GM13976 (cell line): ENCODE results near the gene DISC1.
"Not testable (repeated sequence)": the region's sequence is repeated elsewhere in the genome, so short reads cannot be mapped to it uniquely, and the experiment has no call there.

Source experiments
- DNase-seq: peaks from one replicate; pipeline ENCODE4 v3.0.0; 2012; ENCODE audit warnings: low spot score
- CTCF ChIP-seq: IDR thresholded peaks from 2 replicates; pipeline ENCODE4 v1.5.1; 2012; ENCODE audit warnings: borderline replicate concordance, mild to moderate bottlenecking; ENCODE audit not compliant: insufficient read depth; ENCODE audit errors: extremely low read depth, missing control alignments, control extremely low read depth
- in situ Hi-C: fragments of 300-500 bp; cut with MboI; formaldehyde crosslinking; loops from one replicate; pipeline ENCODE4 v1.12.0; 2022; ENCODE audit warnings: low sequenced_read_pairs, mixed read lengths, inconsistent platforms; ENCODE audit not compliant: unreplicated experiment

The DISC1 gene

GRCh38 chr1:231964961-231965360, 338.4 kb downstream of the DISC1 start:
- in situ Hi-C loops = no loop called here
- no peak for TF ChIP-seq CTCF
- DNase-seq = no peak

- TF ChIP-seq CTCF = no peak
- in situ Hi-C loops = no loop called here
- no peak for DNase-seq
Observed at GRCh38 chr1:231965615-231966014, 339.0 kb downstream of the DISC1 start.

DNA sequence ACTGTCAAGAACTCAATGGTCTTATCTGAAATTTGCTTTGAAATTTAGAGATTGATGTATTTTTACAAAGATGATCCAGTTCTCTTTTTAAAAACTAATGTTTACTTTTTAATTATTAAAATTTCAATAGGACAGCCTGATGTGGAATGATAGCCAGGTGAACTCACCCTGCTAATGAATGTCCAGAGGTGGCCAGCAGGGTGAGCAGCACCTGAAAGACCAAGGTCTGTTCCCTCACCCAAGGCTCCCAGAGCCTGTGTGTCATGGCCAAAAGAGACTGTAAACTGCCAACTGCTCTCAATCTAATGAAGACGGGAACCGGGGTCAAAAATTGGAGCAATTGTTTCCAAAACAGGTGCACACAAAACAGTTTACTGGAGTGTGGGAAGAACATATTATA, 340.4 kb downstream of the DISC1 start:
- in situ Hi-C loops = no loop called here
- TF ChIP-seq CTCF = no peak
- DNase-seq = no peak

GRCh38 chr1:231969076-231969475, 342.5 kb downstream of the DISC1 start:
- in situ Hi-C loops = no loop called here
- TF ChIP-seq CTCF = no peak
- DNase-seq = no peak

DNA sequence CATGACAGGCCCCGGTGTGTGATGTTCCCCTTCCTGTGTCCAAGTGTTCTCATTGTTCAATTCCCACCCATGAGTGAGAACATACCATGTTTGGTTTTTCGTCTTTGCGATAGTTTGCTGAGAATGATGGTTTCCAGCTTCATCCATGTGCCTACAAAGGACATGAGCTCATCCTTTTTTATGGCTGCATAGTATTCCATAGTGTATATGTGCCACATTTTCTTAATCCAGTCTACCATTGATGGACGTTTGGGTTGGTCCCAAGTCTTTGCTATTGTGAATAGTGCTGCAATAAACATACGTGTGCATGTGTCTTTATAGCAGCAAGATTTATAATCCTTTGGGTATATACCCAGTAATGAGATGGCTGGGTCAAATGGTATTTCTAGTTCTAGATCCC, 343.2 kb downstream of the DISC1 start:
- DNase-seq, in situ Hi-C loops: not testable (repeated sequence)

DNA sequence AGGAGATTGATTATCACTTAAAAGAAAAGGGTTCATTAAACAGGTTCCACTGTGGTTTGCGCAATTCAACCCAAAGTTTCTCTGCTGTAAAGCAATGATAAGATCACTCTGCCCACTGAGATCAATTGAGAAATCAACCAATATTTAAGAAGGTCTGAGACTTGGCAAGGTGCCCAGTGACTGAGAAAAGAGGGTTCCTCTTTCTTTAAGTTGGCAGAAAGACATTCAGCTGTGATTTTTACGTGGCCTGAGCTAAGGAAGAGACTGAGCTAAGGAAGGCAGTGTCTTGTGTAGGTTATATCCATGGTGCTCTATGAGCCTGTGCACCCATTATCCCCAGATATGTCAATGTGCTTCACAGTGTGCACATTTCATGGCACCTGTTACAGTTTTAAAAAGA, 344.1 kb downstream of the DISC1 start:
- no peak for DNase-seq
- in situ Hi-C loops = no loop called here
- TF ChIP-seq CTCF = no peak

DNA sequence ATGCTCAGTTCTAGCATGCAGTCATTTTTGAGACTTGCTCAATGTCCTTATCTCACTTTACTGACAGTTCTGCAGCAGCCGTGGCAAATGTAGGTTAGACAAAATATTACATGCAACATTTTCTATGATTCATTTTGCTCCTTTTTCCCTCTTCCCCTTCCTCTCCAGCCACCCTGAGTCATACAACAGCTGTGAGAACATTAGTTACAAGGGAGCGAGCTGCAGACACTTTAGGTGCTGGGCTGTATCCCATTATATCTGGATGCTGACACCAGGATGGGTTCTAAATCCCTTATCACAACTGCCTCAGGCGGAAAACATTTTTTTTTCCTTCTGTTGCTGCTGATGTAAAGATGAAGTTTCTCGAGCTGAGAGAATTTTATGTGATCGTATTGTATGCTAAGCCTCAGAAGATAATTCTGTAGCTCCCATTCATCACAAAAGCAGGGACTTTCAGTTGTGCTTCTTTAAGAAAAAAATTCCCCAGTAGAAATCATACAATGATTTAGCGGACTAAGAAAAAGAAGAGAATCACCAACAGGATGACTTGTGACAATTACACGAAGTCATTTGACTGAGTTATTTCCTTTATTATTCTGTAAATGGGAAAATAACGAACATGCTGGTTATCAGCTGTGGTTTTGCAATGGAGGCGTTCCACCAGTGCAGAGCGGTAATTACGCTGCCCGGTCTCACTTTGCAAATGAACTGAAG, 345.0 kb downstream of the DISC1 start:
- DNase-seq = no peak
- no peak for TF ChIP-seq CTCF
- in situ Hi-C loops = no loop called here
